Glomerular endothelial cell (primary cell): ENCODE results near the gene WDR77. TPM values are rescaled to one million over a fixed set of nuclear protein-coding genes. Genes with fewer than 3 reads are reported as not detected.

Experiments used
- DNase-seq: peaks from one replicate; pipeline ENCODE4 v3.0.0-alpha.2; 2011; ENCODE audit warnings: low read depth, low spot score; ENCODE audit errors: extremely low read depth
- total RNA-seq: library from RNA; depleted of rRNA; stranded (reverse); fragments of >200 nt; gene quantifications from 2 replicates; pipeline ENCODE4 v1.2.3, GENCODE V29; 2015

WDR77 gene
- total RNA-seq, 1 donor from 2014 or later = 40.8 TPM

GRCh38 chr1:111470596-111470995 lies 21.5 kb upstream of the WDR77 start:
- DNase-seq = no peak

- DNase-seq = no peak
These were observed 20.5 kb upstream of the WDR77 start for GRCh38 chr1:111469539-111469938.

GRCh38 chr1:111468717-111469100 lies 19.7 kb upstream of the WDR77 start:
- no peak for DNase-seq

- DNase-seq = no peak
These were observed 19.0 kb upstream of the WDR77 start for GRCh38 chr1:111467865-111468716.

GRCh38 chr1:111466480-111466879 lies 17.4 kb upstream of the WDR77 start:
- DNase-seq = no peak

- DNase-seq = no peak
These were observed 16.7 kb upstream of the WDR77 start for GRCh38 chr1:111465754-111466153.

- DNase-seq = no peak
These were observed 14.1 kb upstream of the WDR77 start for GRCh38 chr1:111463029-111463683.

- no peak for DNase-seq
These were observed 13.4 kb upstream of the WDR77 start for GRCh38 chr1:111462370-111463028.

GRCh38 chr1:111461765-111462164 lies 12.7 kb upstream of the WDR77 start:
- DNase-seq = no peak

- DNase-seq = no peak
These were observed 6.6 kb upstream of the WDR77 start for GRCh38 chr1:111455642-111456031.

- no peak for DNase-seq
These were observed 6.0 kb upstream of the WDR77 start for GRCh38 chr1:111454859-111455641.

- no peak for DNase-seq
These were observed 4.7 kb upstream of the WDR77 start for GRCh38 chr1:111453706-111454105.

GRCh38 chr1:111452581-111452980 lies 3.5 kb upstream of the WDR77 start:
- no peak for DNase-seq

- no peak for DNase-seq
These were observed 1.1 kb upstream of the WDR77 start for GRCh38 chr1:111450185-111450584.

GRCh38 chr1:111449703-111450017 lies 604 bp upstream of the WDR77 start:
- DNase-seq = no peak

- no peak for DNase-seq
These were observed 556 bp downstream of the WDR77 start for GRCh38 chr1:111448482-111448917.

- DNase-seq = no peak
These were observed 1.8 kb downstream of the WDR77 start for GRCh38 chr1:111446967-111447892.

- DNase-seq = no peak
These were observed 2.5 kb downstream of the WDR77 start for GRCh38 chr1:111446546-111446945.

- DNase-seq = no peak
These were observed 5.0 kb downstream of the WDR77 start for GRCh38 chr1:111444031-111444430.

- DNase-seq = no peak
These were observed 6.6 kb downstream of the WDR77 start for GRCh38 chr1:111442457-111442856.
